ENCODE results near the gene TRMT10A. TPM values are rescaled to one million over a fixed set of nuclear protein-coding genes. Genes with fewer than 3 reads are reported as not detected.
"Not testable (repeated sequence)": the region's sequence is repeated elsewhere in the genome, so short reads cannot be mapped to it uniquely, and the experiment has no call there.

The TRMT10A gene
- total and polyA plus RNA-seq, 4 donors: 5.3 to 9.1 (median 8.1) TPM

- DNase-seq (ENCODE audit: low read depth in 4 of 6, low spot score in 6 of 6): no peak
- no peak overlapping the region for H3K27ac ChIP-seq (ENCODE audit: low read depth, low read length)
- no CpG with 5 or more reads among the region's 1 CpG for WGBS (ENCODE audit: insufficient coverage)
Measured at GRCh38 chr4:99571883-99572282, 8.0 kb upstream of the TRMT10A start.

GRCh38 chr4:99564921-99565320 lies 1.1 kb upstream of the TRMT10A start:
- Histone ChIP-seq H3K4me3 (ENCODE audit: low read depth, low read length) (no peak overlapping the region), H3K9me3 (ENCODE audit: control insufficient read depth, insufficient read depth, low read length) (no peaks in the 10 kb centered on the region), H3K4me1 (ENCODE audit: control insufficient read depth, insufficient read depth, low read length) (peaks cover 6% of the 10 kb centered on the region), H3K27ac (ENCODE audit: low read depth, low read length) (no peak overlapping the region), H3K27me3 (ENCODE audit: control insufficient read depth, insufficient read depth, low read length) (no peaks in the 10 kb centered on the region), H3K36me3 (ENCODE audit: control insufficient read depth, insufficient read depth, low read length) (no peaks in the 10 kb centered on the region)
- peak in 1 of 6 donors; percentile 19 for DNase-seq (ENCODE audit: low read depth in 4 of 6, low spot score in 6 of 6)

More at GRCh38 chr4:99571883-99572282, 8.0 kb upstream of the TRMT10A start:
- Histone ChIP-seq H3K36me3 (ENCODE audit: control insufficient read depth, insufficient read depth, low read length) (no peaks in the 10 kb centered on the region), H3K27me3 (ENCODE audit: control insufficient read depth, insufficient read depth, low read length) (no peaks in the 10 kb centered on the region), H3K4me1 (ENCODE audit: control insufficient read depth, insufficient read depth, low read length) (no peaks in the 10 kb centered on the region), H3K4me3 (ENCODE audit: low read depth, low read length) (no peak overlapping the region), H3K9me3 (ENCODE audit: control insufficient read depth, insufficient read depth, low read length) (no peaks in the 10 kb centered on the region)

- DNase-seq (ENCODE audit: low read depth in 4 of 6, low spot score in 6 of 6): no peak
- Histone ChIP-seq H3K9me3 (ENCODE audit: control insufficient read depth, insufficient read depth, low read length) (no peaks in the 10 kb centered on the region), H3K36me3 (ENCODE audit: control insufficient read depth, insufficient read depth, low read length) (no peaks in the 10 kb centered on the region), H3K4me3 (ENCODE audit: low read depth, low read length) (no peak overlapping the region), H3K4me1 (ENCODE audit: control insufficient read depth, insufficient read depth, low read length) (no peaks in the 10 kb centered on the region), H3K27me3 (ENCODE audit: control insufficient read depth, insufficient read depth, low read length) (no peaks in the 10 kb centered on the region), H3K27ac (ENCODE audit: low read depth, low read length) (no peak overlapping the region)
- WGBS (ENCODE audit: insufficient coverage): no CpG with 5 or more reads among the region's 2 CpGs
Measured at GRCh38 chr4:99552872-99553271, 11.0 kb downstream of the TRMT10A start.

- H3K27me3 ChIP-seq (ENCODE audit: control insufficient read depth, insufficient read depth, low read length): no peaks in the 10 kb centered on the region
- no peak overlapping the region for H3K27ac ChIP-seq (ENCODE audit: low read depth, low read length)
- no peak for DNase-seq (ENCODE audit: low read depth in 4 of 6, low spot score in 6 of 6)
- no peaks in the 10 kb centered on the region for H3K36me3 ChIP-seq (ENCODE audit: control insufficient read depth, insufficient read depth, low read length)
- no peaks in the 10 kb centered on the region for H3K9me3 ChIP-seq (ENCODE audit: control insufficient read depth, insufficient read depth, low read length)
- H3K4me3 ChIP-seq (ENCODE audit: low read depth, low read length): no peak overlapping the region
- H3K4me1 ChIP-seq (ENCODE audit: control insufficient read depth, insufficient read depth, low read length): no peaks in the 10 kb centered on the region
Measured at GRCh38 chr4:99540277-99540939, 23.4 kb downstream of the TRMT10A start.

GRCh38 chr4:99537674-99538073 lies 26.2 kb downstream of the TRMT10A start:
- no peak overlapping the region for H3K27ac ChIP-seq (ENCODE audit: low read depth, low read length)
- no peaks in the 10 kb centered on the region for H3K9me3 ChIP-seq (ENCODE audit: control insufficient read depth, insufficient read depth, low read length)
- no peak overlapping the region for H3K4me3 ChIP-seq (ENCODE audit: low read depth, low read length)
- H3K4me1 ChIP-seq (ENCODE audit: control insufficient read depth, insufficient read depth, low read length): no peaks in the 10 kb centered on the region
- WGBS (ENCODE audit: insufficient coverage): 100% methylated on average over 1 of the region's 4 CpGs
- no peaks in the 10 kb centered on the region for H3K36me3 ChIP-seq (ENCODE audit: control insufficient read depth, insufficient read depth, low read length)
- no peaks in the 10 kb centered on the region for H3K27me3 ChIP-seq (ENCODE audit: control insufficient read depth, insufficient read depth, low read length)
- no peak for DNase-seq (ENCODE audit: low read depth in 4 of 6, low spot score in 6 of 6)

GRCh38 chr4:99536848-99537247 lies 27.0 kb downstream of the TRMT10A start:
- WGBS (ENCODE audit: insufficient coverage): no CpG with 5 or more reads among the region's 2 CpGs
- Histone ChIP-seq H3K27ac (ENCODE audit: low read depth, low read length) (no peak overlapping the region), H3K4me1 (ENCODE audit: control insufficient read depth, insufficient read depth, low read length) (no peaks in the 10 kb centered on the region), H3K36me3 (ENCODE audit: control insufficient read depth, insufficient read depth, low read length) (no peaks in the 10 kb centered on the region), H3K4me3 (ENCODE audit: low read depth, low read length) (no peak overlapping the region), H3K27me3 (ENCODE audit: control insufficient read depth, insufficient read depth, low read length) (no peaks in the 10 kb centered on the region), H3K9me3 (ENCODE audit: control insufficient read depth, insufficient read depth, low read length) (no peaks in the 10 kb centered on the region)
- DNase-seq (ENCODE audit: low read depth in 4 of 6, low spot score in 6 of 6): no peak

- peak in 1 of 6 donors; percentile 1 for DNase-seq (ENCODE audit: low read depth in 4 of 6, low spot score in 6 of 6)
- Histone ChIP-seq H3K36me3 (ENCODE audit: control insufficient read depth, insufficient read depth, low read length) (no peaks in the 10 kb centered on the region), H3K27ac (ENCODE audit: low read depth, low read length) (no peak overlapping the region), H3K9me3 (ENCODE audit: control insufficient read depth, insufficient read depth, low read length) (no peaks in the 10 kb centered on the region), H3K27me3 (ENCODE audit: control insufficient read depth, insufficient read depth, low read length) (no peaks in the 10 kb centered on the region), H3K4me1 (ENCODE audit: control insufficient read depth, insufficient read depth, low read length) (no peaks in the 10 kb centered on the region), H3K4me3 (ENCODE audit: low read depth, low read length) (no peak overlapping the region)
- WGBS (ENCODE audit: insufficient coverage): 56% methylated on average over 2 of the region's 2 CpGs
Measured at GRCh38 chr4:99536271-99536670, 27.6 kb downstream of the TRMT10A start.

GRCh38 chr4:99534699-99535098 lies 29.1 kb downstream of the TRMT10A start:
- H3K36me3 ChIP-seq (ENCODE audit: control insufficient read depth, insufficient read depth, low read length); H3K27ac ChIP-seq (ENCODE audit: low read depth, low read length); H3K4me3 ChIP-seq (ENCODE audit: low read depth, low read length); H3K4me1 ChIP-seq (ENCODE audit: control insufficient read depth, insufficient read depth, low read length); H3K27me3 ChIP-seq (ENCODE audit: control insufficient read depth, insufficient read depth, low read length); DNase-seq (ENCODE audit: low read depth in 4 of 6, low spot score in 6 of 6); H3K9me3 ChIP-seq (ENCODE audit: control insufficient read depth, insufficient read depth, low read length): not testable (repeated sequence)
- 100% methylated on average over 1 of the region's 3 CpGs for WGBS (ENCODE audit: insufficient coverage)

- H3K27me3 ChIP-seq (ENCODE audit: control insufficient read depth, insufficient read depth, low read length): no peaks in the 10 kb centered on the region
- H3K9me3 ChIP-seq (ENCODE audit: control insufficient read depth, insufficient read depth, low read length): no peaks in the 10 kb centered on the region
- no peak for DNase-seq (ENCODE audit: low read depth in 4 of 6, low spot score in 6 of 6)
- 69% methylated on average over 3 of the region's 3 CpGs for WGBS (ENCODE audit: insufficient coverage)
- H3K4me3 ChIP-seq (ENCODE audit: low read depth, low read length): no peak overlapping the region
- no peaks in the 10 kb centered on the region for H3K36me3 ChIP-seq (ENCODE audit: control insufficient read depth, insufficient read depth, low read length)
- no peaks in the 10 kb centered on the region for H3K4me1 ChIP-seq (ENCODE audit: control insufficient read depth, insufficient read depth, low read length)
- no peak overlapping the region for H3K27ac ChIP-seq (ENCODE audit: low read depth, low read length)
Measured at GRCh38 chr4:99529956-99530355, 33.9 kb downstream of the TRMT10A start.

GRCh38 chr4:99529228-99529627 lies 34.6 kb downstream of the TRMT10A start:
- Histone ChIP-seq H3K4me1 (ENCODE audit: control insufficient read depth, insufficient read depth, low read length) (no peaks in the 10 kb centered on the region), H3K27ac (ENCODE audit: low read depth, low read length) (no peak overlapping the region), H3K9me3 (ENCODE audit: control insufficient read depth, insufficient read depth, low read length) (no peaks in the 10 kb centered on the region), H3K36me3 (ENCODE audit: control insufficient read depth, insufficient read depth, low read length) (no peaks in the 10 kb centered on the region), H3K4me3 (ENCODE audit: low read depth, low read length) (no peak overlapping the region), H3K27me3 (ENCODE audit: control insufficient read depth, insufficient read depth, low read length) (no peaks in the 10 kb centered on the region)
- peak in 1 of 6 donors; percentile 2 for DNase-seq (ENCODE audit: low read depth in 4 of 6, low spot score in 6 of 6)

All from spinal cord (tissue), 10 donors.